DND-41 (cell line): ENCODE results near the gene BACH2.

Experiments used
- CTCF ChIP-seq: IDR thresholded peaks from 2 replicates; pipeline ENCODE4 v1.5.1; 2012; ENCODE audit warnings: borderline replicate concordance, low read length, moderate library complexity, mild to moderate bottlenecking; ENCODE audit not compliant: poor library complexity, severe bottlenecking; ENCODE audit errors: extremely low read depth
- EZH2 ChIP-seq: IDR thresholded peaks from 3 replicates; pipeline ENCODE4 v1.6.1; 2012; ENCODE audit warnings: borderline replicate concordance, low read depth, mild to moderate bottlenecking, moderate library complexity, low read length, inconsistent platforms; ENCODE audit not compliant: severe bottlenecking

- TF ChIP-seq CTCF (no peak), EZH2 (no peak)
These were observed 126.0 kb downstream of the BACH2 start for GRCh38 chr6:90170601-90171000.
